GM21825 (cell line): ENCODE results near the gene SH3RF2.

Experiments used
- ATAC-seq: cut with Tn5 transposase; IDR thresholded peaks from one replicate; pipeline ENCODE4 v1.9.1; 2021; ENCODE audit warnings: mild to moderate bottlenecking, moderate library complexity; ENCODE audit not compliant: unreplicated experiment

The SH3RF2 gene

DNA sequence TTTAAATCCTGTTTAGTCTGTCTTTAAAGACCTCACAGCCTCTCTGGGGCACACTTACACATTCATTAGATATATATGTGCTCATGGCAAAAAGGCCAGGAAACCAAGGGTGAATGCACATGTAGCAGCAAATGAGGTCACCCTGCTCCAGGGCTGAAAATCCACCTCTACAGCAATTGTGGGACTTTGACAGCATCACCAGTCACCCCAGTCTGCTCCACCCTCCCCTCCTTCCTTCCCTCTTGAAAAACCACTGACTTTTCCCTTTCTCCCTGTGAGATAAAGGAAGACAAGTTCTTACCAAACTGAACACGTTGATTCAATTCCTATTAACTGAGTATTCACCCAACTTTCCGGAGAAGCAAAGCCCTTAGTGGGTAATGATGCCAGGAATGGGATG, 15.2 kb upstream of the SH3RF2 start:
- ATAC-seq = no peak

DNA sequence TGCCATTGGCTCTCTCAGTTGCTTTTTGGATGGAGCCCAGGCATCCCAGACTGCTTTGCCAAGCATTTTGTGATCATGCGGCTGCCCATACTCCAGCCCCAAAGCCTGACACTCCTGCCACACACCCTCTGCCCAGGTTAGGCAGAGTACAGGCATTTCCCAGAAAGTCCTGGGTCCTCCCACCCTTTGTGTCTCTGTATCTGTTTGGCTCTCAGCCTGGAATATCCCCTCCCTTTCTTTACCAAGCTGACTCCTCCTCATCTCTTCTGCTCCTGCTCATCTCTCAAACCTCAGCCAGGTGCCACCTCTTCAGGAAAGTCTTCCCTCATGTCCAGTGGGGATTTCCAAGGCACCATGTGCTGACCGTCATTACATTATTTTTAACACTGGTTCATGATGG, 14.3 kb upstream of the SH3RF2 start:
- ATAC-seq = no peak

DNA sequence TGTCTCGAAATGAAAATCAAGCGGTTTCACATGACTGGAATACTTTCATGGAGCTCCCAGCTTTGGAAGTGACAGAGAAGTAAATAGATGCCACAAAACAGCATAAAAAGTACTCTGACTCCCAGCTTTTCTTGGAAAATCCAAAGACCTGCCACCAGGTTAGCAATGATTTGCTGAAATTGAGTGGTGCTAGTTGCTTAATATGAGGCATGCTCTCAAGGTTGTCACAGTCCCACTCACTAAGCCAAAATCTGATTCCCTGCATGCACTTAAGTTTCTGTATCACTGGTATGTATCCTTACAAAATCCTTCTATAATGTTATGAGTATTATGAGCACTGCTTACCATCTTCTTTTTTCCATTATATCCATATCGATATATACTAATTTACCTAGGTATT, 13.0 kb upstream of the SH3RF2 start:
- no peak for ATAC-seq

DNA sequence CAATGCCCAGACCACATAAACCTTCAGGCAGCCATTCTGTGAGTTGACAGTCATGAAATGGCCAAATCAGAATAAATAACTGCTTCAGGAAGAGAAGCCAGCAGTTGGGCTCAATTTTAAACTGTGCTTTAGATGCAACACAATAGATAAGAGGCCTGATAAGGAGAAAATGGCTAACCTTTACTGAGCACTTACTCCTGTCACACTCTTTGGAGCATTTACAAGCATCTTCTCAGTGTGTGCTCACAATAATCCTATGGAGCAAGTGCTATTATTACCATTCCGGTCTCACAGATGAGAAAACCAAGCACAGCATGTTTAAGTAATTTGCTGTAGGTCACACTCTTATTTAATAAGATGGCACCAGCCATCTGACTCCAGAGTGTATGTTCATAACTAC, 11.5 kb upstream of the SH3RF2 start:
- no peak for ATAC-seq

DNA sequence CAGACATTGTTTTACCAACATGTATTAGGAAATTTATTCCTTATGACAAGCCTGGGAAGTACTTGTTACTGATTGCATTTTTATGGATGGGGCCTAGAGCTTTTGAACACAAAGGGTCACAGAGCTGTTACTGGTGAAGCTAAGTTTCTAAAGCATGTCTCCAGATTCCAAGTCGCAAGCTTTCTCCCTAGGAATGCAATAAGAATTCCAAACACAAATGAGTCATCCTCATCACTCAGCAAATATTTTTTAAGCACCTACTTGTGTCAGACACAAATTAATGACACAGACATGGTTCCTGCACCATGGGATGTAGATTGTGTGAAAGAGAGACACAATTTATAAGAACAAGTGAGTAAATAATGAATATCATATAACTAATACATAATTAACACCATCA, 11.0 kb upstream of the SH3RF2 start:
- ATAC-seq = no peak

DNA sequence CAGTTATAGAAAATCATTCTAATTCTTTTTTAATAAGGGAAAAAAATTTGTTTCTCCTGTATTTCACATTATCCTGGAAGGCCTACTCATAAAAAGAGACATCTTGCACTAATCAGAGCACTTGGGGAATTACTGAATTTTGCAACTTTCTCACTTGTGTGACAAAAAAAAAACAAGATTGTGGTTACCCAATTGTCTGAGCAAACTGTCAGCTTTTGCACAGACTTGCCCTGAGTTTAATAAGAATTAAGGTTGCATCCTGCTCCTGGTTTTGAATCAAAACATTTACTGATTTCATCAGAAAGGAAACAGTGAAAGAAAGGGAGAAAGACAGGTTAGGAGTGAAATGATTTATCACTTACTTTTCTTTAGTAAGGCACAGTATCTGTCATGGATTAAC, 10.6 kb upstream of the SH3RF2 start:
- ATAC-seq = no peak

DNA sequence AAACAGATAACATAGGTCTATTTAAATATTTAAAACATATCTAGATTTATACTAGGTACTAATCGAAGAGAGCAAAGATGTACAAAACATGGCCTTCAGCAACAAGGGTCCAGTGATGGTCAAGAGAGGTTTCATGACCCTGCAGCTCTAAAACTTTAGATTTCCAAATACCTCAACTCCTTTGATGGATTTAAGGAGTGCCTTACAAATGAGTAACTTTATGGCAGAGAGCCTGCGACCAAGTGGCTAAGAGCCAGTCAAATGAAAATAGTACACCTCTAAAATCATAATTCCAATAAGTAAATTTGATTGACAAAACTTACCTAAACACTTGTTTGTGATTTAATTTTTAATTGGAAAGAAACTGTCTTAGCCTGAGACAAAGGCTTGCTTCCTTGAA, 4.7 kb upstream of the SH3RF2 start:
- no peak for ATAC-seq

DNA sequence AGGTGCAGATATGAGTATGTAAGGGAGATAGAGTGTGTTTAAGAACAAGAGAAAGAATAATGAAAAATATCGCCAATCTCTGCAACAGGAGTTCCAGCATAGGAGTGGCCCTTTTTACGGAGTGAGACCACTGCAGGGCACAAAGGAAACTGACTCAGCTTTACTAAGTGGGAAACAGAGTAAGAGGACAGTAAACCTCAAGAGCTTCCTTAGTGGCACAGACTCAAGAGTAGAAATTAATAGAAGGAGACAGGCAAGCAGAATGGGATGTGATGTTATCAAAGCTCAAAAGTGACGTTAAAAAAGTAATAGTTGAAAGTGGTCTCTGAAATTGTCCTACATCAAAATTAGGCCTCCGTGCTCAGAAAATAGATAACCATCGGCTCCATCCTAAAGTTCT, 2.1 kb upstream of the SH3RF2 start:
- ATAC-seq = no peak

DNA sequence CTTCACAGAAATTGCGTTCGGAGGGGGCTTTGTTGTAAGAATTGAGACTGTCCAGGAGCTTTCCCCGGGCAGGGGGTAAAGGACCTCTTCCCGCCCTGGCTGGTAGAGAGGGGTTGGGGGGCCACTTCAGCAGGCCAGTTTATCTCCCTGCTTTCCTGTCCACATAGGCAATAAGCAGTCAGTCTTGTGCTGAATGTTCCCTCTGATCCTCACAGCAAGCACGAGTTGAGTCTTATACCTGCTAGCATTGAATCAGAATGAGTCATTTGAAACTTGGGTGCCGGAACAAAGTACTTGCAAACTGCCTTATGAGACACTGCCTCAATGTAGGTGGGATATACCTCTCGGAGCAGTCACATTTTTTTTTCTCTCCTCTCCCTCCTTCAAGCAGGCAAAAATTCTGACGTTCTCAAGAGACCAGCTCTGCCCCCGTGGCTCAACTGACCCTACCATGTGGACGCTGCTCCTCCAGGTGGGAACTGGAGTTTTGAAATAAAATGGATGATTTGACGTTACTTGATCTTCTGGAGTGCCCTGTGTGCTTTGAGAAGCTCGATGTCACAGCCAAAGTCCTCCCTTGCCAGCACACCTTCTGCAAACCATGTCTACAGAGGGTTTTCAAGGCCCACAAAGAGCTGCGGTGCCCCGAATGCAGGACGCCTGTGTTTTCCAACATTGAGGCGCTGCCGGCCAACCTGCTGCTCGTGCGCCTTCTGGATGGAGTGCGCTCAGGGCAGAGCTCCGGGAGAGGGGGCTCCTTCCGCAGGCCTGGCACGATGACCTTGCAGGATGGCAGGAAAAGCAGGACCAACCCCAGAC, 1.3 kb downstream of the SH3RF2 start:
- no peak for ATAC-seq

DNA sequence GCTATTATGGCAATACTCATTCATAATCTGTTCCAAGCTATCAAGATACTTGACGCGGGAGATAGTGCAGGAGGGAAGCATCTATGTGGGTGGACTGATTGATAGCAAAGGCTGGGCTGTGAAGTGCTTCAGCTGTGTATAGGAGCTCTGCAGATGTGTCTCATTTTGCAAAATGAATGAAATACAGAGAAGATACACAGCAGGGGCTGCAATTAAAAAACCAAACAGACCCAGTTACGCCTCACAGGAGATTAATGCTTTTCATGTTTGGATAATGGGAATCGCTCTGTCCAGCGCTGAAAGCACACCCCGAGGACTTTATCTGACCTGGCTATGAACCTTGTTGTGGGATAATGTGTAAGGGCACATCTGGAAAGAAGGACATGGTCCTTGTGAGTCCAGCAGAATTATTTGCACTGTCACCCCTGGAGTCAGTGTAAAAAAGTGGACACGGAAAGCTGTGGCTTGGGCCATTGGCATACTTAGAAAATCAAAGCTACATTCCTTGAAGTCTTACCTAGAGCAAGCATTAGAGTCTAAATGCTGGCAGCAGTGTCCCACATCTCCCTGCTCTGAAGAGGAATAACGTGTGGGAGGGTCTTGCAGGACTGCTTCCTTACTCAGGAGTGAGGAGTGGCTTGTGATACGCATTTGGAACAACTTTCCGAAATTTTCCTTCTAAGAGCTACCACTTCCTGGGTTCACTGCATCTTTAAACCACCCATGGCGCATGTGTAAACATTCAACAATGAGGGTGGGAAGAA, 2.6 kb downstream of the SH3RF2 start:
- ATAC-seq = no peak

DNA sequence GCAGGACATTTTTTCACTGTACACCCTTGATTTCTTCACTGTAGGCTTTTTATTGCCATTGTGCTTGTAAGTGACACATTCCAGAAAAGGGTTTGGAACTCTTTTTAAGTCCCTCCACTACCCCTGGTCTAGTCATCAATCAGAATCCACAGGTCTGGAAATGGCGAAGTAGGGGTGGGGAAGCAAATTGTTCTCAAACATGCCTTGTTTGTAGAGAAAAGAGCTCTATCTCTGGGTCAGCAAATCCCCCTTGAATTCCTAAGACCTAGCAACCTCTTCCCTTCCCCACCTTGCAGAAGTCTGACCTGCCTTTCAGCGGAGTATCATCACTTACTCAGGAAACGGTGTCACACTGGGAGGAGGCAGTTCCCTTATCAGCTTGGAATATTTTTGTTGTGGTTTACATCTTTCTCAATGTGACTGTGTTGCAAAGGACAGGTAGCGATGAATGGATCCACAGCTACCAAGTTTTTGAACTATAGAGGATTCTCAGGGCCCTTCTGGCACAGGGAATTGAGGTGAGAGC, 3.2 kb downstream of the SH3RF2 start:
- ATAC-seq = no peak

DNA sequence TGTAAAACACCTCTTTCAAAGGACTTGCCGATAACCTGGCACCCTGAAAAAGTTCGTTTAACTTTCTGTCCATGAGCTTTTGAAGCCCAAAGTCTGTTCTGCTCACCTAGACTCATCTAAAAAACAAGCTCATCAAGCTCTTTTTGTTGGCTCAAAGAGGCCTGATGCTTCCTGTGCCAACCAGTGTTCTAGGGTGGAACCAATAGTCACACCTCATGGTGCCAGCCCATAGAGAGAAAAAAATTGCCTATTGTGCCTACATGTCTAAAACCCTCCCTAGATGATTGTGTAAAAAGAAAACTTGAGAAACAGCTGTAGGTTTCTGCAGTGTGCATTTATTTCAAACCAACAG, 4.7 kb downstream of the SH3RF2 start:
- ATAC-seq = no peak

DNA sequence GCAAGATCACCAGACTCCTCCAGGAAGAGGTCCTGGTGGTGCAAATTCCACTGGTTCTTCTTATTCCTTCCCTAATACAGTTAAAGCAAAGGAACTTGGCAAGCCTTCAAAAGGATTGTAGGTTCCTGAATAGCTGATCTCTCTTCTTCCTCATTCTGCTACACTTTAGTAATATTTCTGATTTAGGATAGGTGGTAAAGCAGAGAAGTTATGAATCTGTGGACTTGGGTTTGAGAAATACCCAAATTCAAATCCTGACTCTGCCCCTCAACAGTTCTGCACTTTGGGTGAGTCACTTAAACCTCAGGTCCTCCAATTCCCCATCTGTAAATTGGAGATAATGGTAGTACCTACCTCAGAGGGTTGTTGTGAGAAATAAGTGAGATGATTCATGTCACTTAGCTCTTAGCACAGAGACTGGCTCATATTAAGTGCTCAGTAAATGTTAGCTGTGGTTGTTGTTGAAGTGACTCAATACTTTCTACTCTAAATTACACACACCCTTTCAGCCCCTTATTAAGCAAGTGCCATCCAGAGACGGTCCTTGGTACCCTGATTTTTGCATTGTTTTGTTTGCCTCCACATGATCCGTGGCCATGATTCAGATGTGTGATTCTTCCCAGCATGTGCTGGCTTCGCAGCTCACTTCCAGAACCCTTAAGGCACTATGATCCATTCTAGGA, 5.2 kb downstream of the SH3RF2 start:
- ATAC-seq = no peak

DNA sequence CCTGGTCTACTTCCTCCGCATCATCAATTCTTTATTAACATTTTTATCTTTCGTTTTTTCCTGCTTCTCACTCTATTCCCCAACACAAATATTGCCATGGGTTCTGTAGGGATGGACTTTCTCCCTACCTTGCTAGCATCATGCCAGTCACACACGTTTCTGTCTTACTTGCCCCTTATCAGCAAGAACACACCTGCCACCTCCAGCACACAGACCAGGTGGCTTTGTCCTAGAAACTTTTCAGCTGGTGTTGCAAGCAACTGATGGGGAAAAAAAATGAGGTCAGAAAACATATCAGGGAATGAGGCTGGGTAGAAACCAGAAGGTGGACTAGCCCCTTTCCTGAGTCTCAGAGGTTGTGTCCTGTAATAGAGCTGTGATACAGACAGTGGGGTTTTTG, 5.8 kb downstream of the SH3RF2 start:
- no peak for ATAC-seq

DNA sequence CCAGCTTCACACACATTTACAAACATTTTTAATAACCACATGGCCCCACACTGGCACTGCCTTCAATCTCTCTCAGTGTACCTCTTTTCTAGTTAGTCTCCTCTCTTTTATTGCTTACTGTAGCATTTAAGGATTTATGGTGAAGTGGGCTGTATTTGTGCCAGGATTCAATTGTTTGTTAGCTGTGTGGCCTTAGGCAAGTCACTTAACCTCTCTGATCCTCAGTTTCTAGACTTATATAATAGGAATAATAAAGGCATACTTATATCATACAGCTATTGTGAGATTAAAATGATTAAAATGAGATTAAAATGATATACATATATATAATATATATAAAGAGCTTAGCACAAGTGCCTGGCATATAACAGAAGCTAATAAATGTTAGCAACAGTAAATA, 6.4 kb downstream of the SH3RF2 start:
- ATAC-seq = no peak

DNA sequence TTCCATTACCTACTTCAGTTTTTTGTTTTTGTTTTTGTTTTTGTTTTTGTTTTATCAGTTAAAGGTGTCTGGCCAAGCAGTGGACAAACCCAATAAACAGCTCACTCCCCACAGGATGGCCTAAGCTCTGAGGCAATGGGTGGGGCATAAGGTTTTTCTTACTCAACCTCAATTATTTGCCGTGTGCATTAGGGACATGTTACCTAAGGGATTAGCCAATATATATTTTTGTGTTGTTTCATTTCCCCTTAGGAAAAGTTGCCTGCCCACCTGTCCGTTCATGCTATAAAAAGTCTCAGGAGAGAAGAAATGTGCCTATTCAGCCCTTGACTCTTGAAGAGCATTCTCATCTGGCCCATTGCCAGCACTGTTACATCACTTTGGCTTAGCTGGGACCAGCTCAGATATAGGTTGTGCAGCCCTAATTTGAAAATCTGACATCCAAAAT, 7.3 kb downstream of the SH3RF2 start:
- ATAC-seq = no peak

DNA sequence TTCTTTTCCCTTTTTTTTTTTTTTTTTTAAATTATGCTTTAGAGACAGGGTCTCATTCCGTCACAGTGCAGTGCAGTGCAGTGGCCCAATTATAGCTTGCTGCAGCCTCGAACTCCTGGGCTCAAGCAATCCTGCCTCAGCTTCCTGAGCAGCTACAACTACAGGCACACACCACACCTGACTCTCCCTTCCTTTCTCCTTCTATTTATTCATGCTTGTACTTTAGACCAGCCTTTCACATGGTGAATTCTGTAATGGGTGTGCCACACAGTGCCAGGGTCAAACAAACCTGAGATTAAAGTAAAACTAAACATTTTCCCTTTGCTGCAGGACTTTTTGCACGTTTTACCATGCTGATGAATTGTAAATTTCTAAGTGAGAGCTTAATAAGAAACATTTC, 8.0 kb downstream of the SH3RF2 start:
- ATAC-seq = no peak

DNA sequence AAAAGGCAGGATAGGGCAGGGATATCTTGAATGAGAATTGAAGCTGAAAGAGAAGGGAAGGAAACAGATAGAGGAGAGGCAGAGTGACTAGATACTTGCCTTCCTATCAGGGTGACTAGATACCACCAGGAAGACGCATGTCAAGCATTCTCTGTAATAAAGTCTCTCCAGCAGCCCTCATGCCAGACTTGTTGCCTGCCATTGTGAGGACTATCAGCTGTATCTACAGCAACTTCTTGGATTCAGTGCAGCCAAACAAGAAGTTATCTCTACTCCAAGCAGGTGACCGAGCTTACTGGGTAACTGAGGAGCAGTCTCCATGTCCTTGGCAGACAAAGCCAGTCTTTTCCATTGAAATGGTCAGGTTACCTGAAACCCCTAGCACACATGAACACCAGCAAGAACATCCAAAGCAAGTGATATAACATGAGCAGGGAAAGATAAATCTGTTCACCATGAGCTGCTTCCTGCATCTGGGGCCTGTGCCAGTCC, 9.3 kb downstream of the SH3RF2 start:
- no peak for ATAC-seq

DNA sequence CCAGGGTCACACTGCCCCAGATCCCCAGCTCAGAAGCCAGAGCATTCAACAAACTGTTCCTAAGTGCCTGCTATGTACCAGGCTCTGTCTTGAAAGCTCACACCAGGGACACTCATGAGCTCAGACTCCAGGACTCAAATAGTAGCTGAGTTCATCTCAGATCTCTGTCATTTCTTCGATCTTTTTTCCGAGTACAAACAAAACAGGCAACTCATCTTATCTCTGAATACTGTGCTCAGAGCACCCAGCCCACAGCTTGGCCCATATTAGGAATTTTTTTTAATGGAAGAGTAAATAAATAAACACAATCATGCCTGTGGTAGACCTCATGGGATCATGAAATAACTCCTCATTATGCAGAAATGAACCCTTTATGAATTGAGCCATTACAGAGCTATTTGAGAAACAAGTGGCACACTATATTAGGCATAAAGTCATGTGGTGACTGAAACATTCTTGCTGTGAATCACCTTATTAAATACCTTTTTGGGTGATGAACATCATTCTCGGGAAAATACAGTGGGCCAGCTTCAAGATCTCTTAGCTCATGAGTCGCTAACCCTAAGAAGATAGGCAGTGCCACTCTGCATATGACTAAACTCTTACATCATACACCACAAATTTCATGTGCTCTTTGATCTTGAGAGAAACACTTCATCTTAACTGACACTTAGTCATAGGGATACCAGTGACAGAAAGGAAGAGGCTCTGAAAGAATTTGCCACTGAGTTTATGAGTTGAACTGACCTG, 9.9 kb downstream of the SH3RF2 start:
- peak; percentile 84 for ATAC-seq

DNA sequence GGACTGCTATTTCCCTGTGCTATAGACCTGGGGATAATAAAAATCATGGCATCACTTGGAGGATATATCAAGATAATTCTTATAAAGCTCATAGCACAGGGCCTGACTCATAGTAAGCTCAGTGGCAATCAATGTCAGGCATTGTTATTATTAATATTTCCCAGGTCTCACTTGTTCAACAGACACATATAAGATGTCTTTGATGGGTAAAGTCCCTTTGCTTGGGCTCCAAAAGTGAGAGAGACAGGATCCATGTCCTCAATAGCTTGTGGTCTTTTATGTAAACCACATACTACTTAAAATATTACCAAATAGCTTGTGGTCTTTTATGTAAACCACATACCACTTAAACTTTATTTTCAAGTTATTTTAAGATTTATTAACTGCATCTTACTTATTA, 11.2 kb downstream of the SH3RF2 start:
- no peak for ATAC-seq

DNA sequence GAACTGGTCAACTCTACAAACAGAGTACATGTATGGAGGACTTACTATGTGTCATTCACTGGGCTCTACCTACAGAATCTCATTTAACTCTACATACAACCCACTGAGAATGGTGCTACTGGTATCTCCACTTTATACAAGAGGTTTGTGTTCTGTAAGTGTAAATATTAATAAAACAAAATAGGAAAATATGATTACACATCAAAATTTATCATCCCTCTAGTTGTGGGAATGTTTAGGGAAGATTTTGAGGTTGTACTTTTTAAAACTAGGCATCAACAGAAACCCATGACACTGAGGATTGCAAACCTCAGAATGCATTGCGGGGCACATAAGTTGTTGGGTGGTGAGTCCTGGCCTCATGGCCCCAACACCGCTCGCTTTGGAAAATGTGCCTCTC, 11.7 kb downstream of the SH3RF2 start:
- ATAC-seq = no peak
